COR-L47 (cell line): Measurements from ENCODE around the gene APBB2.
"Not testable (repeated sequence)": the region's sequence is repeated elsewhere in the genome, so short reads cannot be mapped to it uniquely, and the experiment has no call there.

ENCODE experiments used
- DNase-seq: peaks from one replicate; lab custom pipeline; 2025; lab: John Stamatoyannopoulos, UW

The APBB2 gene

DNA sequence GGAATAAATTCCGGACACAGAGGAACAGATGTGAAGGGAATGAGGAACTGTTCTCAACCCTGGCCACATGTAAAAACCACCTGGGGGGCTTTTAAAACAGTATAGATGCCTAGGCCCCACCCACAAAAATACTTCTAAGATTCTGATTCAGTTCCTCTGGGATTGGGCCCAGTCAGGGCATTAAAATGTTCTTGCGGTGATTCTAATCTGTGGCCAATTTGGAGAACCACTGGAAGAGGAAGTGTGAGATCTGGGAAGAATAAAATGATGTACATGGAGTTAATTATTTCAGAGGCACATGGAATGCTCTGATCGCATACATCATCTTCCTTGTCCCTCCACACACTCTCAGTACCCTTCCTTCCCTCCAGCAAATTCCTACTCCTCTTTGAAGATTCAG lies 192.2 kb downstream of the APBB2 start:
- no peak for DNase-seq

- no peak for DNase-seq
Measured at GRCh38 chr4:41015016-41015675, 199.2 kb downstream of the APBB2 start.

GRCh38 chr4:41014158-41014557 lies 200.2 kb downstream of the APBB2 start:
- no peak for DNase-seq

DNA sequence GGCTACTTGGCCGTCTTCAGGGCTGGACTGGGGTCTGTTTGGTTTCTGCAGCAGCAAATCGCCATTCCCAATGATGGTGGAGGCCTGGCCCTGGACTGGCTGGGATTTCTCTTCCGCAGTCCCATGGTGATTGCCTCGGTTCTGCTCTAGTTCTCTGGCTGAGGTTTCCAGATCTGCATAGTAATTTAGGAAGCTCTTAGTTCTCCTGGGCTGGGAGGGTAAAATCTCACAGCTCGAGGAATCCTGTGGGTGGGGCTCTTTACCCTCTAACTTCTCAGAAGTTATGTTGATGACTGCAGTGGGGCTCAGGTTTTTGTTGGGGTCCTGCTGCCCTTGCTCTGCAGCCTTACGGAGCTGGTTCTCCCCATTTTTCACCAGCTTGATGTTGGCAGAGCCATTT lies 200.6 kb downstream of the APBB2 start:
- no peak for DNase-seq

- no peak for DNase-seq
Measured at GRCh38 chr4:41012911-41013310, 201.4 kb downstream of the APBB2 start.

GRCh38 chr4:41012293-41012692 lies 202.0 kb downstream of the APBB2 start:
- DNase-seq: no peak

- no peak for DNase-seq
Measured at GRCh38 chr4:41009411-41009810, 204.9 kb downstream of the APBB2 start.

GRCh38 chr4:41006141-41006540 lies 208.2 kb downstream of the APBB2 start:
- no peak for DNase-seq

- no peak for DNase-seq
Measured at GRCh38 chr4:41002309-41002708, 212.0 kb downstream of the APBB2 start.

- no peak for DNase-seq
Measured at GRCh38 chr4:41000356-41000755, 214.0 kb downstream of the APBB2 start.

DNA sequence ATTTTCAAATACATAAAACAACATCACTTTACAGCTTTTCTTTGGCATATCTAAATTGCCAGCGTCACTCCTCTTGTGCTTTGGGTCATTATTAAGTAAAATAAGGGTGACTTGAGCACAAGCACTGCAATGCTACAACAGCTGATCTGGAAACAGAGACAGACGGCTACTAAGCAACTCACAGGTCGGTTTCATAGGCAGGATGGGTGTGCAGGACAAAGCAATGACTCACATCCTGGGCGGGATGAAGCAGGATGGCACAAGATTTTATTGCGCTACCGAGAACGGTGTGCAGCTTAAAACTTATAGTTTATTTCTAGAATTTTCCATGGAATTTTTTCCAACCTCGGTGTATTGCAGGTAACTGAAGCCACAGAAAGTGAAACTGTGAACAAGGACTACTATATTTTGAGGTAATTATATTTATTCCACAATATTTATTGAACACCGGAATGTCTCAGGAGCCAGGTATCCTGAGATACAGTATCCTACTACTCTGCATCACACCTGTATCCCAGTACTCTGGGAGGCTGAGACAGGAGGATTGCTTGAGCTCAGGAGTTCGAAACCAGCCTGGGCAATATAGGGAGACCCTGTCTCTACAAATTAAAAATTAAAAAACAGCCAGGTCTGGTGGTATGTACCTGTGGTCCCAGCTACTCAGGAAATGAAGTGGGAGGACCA lies 215.5 kb downstream of the APBB2 start:
- no peak for DNase-seq

- no peak for DNase-seq
Measured at GRCh38 chr4:40995850-40996249, 218.5 kb downstream of the APBB2 start.

GRCh38 chr4:40994321-40994720 lies 220.0 kb downstream of the APBB2 start:
- DNase-seq: not testable (repeated sequence)

DNA sequence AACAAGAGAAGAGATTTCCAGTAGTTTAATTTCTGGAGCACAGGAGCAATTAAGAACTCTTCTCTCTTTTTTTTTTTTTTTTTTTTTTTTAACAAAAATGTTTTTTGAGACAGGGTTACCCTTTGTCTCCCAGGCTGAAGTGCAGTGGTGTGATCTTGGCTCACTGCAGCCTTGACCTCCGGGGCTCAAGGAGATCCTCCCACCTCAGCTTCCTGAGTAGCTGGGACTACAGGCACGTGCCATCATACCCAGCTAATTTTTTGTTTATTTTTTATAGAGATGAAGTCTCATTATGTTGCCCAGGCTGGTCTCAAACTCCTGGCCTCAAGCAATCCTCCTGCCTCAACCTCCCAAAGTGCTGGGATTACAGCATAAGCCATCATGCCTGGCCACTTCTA lies 221.0 kb downstream of the APBB2 start:
- DNase-seq: not testable (repeated sequence)

DNA sequence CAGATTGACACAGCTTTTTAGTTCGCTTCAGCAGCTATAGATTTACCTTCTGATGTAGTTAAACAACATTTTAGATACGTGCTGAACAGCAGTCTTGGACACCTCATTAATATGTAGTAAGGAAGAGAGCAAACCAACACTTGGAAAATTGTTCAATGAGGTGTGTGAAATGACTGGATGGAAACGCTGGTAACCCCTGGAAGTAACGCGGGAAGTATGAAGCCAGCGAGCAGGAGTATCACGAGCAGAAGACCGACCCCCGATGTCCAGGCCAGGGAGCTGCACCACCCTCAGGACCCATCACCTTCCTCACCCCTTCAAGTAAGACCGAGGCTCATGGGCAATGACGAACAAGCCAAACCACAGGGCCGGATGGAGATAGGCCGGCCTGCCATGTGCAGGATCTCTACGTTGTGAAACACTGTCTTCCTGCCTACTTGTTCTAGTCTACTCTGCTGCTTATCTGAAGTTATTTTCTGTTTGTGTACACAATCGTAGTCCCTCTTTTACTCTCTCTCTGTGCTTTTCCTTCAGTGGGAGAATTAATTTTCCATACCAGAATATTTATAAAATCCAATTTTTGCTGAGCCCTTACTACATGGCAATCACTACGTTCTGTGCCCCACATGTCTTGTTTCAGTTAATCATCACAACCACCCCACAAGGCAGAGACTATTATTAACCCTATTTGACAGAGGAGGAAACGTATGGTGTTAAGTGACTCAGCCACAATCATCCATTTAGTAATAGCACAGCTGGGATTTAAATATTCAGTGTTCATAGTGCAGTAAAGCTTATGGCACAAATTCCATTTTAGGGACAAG lies 221.7 kb downstream of the APBB2 start:
- no peak for DNase-seq

GRCh38 chr4:40991908-40992307 lies 222.4 kb downstream of the APBB2 start:
- no peak for DNase-seq

DNA sequence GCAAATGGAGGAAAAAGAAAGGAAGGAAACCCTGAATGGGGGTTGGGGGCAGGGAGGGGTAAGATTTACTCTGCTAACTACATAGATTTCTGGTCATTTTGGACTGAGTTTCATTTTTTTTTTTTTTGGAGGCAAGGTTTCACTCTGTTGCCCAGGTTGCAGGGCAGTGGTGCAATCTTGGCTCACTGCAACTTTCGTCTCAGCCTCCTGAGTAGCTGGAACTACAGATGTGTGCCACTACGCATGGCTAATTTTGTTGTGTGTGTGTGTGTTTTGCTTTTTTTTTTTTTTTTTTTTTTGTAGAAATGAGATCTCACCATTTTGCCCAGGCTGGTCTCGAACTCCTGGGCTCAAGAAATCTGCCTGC lies 223.5 kb downstream of the APBB2 start:
- DNase-seq: no peak

DNA sequence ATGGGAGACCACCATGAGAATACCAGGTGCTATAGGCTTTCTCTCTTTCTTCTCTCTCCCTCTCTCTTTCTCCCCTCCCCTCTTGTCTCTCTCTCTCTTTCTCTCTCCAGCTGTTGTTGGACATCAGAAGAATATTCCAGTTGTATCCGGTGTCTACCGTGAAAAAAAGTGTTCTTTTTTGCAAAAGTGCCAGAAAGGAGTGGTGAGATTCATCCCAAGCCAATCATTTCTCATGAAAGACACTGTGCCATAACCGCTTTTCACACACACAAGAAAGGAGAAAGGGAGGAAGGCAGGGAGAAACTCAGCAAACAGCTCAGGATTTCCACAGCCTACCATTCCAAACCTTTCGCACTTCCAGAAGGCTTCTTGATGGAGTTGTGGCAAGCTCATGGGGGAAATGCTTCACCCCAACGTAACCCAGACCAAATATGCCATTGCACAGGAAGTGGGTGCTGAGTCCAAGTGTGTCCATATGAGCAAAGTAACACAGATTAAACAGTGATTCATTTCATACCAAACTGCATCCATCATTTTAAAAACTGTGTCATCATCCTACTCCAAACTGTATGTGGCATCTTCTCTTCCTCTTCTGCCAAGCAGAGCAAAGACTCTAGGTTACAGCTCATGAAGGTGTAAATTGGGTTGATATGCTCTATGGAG lies 224.0 kb downstream of the APBB2 start:
- no peak for DNase-seq

GRCh38 chr4:40987151-40987550 lies 227.2 kb downstream of the APBB2 start:
- DNase-seq: no peak

DNA sequence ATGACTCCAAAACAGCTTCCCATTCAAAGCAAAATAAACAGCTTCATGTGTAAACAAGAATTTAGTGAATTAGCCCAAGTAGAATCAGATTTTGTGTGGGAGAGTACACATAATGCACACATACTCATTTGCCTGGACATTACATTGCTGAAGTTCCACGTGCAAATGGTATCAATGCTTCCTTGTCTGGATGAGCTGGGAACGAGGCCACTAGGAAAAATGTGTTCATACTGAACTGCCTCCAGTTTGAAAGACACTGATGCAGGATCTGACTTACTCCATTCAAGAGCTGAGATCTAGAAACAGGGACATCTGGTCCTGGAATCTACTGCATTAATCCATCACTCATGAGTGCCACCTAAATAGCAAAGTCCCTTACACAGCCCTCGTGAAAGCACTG lies 228.0 kb downstream of the APBB2 start:
- no peak for DNase-seq

GRCh38 chr4:40984051-40984450 lies 230.3 kb downstream of the APBB2 start:
- DNase-seq: no peak

GRCh38 chr4:40980318-40980883 lies 233.9 kb downstream of the APBB2 start:
- no peak for DNase-seq
